ENCODE measurements around the gene HSFX3.
"Not testable (repeated sequence)": the region's sequence is repeated elsewhere in the genome, so short reads cannot be mapped to it uniquely, and the experiment has no call there.

Gene HSFX3

GRCh38 chrX:149541521-149542047 is 8.1 kb downstream of the HSFX3 start:
- no peak for DNase-seq

GRCh38 chrX:149540621-149541520 is 8.9 kb downstream of the HSFX3 start, which contains the start of gene EOLA1:
EOLA1 (plus strand) TSS chrX:149541012; CDS start chrX:149545631, 4,619 bp downstream.
- DNase-seq, result peak; percentile 87

GRCh38 chrX:149540131-149540620 is 9.5 kb downstream of the HSFX3 start:
- peak; percentile 88 for DNase-seq

DNA sequence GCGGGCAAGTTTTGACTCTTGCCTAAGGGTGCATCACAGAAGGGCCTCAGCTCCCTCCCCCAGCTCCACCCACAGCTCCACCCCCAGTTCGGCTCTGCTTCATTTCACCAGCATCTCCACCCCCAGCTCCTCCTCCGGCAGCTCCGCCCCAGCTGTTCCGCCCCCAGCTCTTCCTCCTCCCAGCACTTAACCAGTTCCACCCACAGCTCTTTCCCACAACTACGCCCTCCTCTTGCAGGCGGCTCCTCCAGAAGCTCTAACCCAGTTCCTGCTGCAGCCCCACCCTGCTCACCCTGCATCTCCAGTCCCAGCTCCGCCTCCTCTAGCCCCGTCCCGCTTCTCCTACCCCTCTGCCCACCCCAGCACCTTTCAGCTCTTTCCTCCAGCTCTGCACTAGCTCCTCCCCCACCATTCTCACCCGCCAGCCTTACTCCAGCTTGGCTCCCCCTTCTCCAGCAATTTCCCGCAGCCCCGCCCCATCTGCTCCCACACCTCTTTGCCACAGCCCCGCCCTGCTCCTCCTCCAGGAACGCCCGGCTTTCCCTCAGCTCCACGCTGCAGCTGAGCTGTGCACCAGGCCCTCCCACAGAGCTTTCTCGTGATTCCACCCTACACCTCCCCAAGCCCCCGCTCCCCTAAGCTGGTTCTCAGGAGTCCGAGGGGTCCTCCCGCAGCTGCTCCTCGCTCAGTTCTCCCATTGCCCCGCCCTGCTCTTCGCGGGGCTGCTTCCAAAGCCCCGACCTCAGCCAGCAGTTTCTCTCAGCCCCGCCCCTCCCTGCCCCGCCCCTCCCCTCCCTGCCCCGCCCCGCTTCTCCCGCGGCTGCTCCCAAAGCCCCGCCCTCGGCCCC is 10.2 kb downstream of the HSFX3 start:
- peak; percentile 78 for DNase-seq

DNA sequence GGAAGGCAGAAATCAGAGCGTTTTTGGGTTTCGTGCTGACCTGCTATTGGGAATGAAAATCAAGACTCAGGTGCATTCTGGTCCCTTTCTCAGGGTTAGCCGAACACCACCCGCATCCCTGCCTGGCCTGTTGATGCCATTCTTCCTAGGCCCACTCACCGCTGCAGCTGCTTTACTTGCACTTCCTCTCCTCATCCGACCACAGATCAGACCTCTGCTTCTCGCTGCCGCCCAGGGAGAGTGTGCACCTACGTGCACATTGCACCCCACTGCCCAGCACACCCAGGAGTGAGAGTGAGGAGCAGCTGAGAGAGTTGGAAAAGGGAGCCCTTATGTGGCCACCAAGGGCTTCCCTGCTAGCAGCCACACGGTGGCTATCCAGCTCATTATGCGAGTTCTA is 12.2 kb downstream of the HSFX3 start:
- DNase-seq, result not testable (repeated sequence)

GRCh38 chrX:149534926-149535602 is 14.7 kb downstream of the HSFX3 start:
- DNase-seq, result not testable (repeated sequence)

DNA sequence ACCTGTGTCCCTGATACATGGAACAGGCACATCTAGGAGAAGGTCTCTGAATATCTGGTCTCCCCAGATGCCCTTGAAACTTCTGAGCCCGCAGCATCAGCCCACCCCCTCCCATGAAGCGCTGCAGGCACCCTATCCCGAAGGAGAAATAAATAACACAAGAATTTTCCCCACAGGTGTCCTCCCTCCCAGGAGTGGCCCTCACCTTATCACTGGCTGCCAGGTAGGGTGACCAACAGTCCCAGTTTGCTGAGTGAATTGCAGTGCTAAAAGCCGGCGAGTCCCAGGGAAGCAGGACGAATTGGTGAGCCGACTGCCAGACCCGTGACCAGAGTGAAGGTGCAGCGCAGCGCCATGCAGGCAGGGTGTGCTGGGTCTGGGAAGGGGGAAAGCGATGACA is 15.7 kb downstream of the HSFX3 start:
- not testable (repeated sequence) for DNase-seq

- not testable (repeated sequence) for DNase-seq
Observed at GRCh38 chrX:149532868-149533267, 16.9 kb downstream of the HSFX3 start.

DNA sequence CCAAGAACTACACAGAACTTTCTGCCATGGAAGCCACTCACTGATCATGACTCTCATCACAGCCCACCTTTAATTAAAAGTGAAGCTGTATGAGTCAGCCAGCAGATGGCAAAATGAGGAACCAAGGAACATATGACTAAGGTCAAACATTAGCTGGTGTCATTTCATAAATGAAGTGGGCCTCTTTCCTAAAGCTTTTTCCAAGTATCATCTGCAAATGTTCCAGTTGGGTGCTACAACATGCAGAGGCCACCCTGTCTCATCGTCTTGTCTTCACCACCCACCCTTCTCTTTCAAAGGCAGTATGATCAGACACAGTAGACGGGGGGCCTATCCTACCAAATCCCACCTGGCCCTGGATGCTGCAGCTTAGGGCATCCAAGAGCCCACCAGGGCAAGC is 18.1 kb downstream of the HSFX3 start:
- no peak for DNase-seq

DNA sequence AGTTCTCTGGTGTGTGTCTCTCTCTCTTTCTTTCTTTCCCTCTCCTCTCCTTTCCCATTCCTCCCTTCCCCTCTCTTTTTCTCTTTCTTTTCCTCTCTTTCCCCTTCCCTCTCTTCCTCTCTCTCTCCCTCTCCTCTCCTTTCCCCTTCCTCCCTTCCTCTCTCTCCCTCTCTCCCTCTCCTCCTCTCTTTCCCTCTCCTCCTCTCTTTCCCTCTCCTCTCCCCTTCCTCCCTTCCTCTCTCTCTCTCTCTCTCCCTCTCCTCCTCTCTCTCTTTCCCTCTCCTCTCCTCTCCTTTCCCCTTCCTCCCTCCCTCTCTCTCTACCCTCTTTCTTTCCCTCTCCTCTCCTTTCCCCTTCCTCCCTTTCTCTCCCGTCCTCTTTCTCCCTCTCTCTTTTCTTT is 21.3 kb downstream of the HSFX3 start:
- DNase-seq, result no peak

- DNase-seq, result no peak
Observed at GRCh38 chrX:149527705-149528104, 22.0 kb downstream of the HSFX3 start.

- DNase-seq, result not testable (repeated sequence)
Observed at GRCh38 chrX:149526318-149527033, 23.2 kb downstream of the HSFX3 start.

GRCh38 chrX:149525903-149526302 is 23.8 kb downstream of the HSFX3 start:
- DNase-seq, result not testable (repeated sequence)

GRCh38 chrX:149525389-149525788 is 24.3 kb downstream of the HSFX3 start:
- not testable (repeated sequence) for DNase-seq

DNA sequence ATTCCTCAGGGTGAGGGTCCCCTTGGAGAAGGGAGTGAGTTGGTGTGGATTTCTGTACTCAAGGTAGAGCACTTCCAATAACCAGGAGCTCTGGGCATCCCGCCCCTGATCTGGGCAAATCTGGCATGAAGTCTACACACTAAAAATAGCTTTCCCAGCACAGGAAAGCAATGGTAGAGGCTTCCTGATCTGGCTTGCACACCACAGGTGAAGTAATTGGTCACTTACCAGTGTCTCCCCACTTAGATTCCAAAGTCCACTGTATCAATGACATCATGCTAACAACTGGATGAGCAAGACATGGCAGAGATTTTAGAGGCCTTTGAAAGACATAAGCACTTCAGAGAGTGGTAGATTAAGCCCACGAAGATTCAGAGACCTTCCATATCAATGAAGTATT is 26.8 kb downstream of the HSFX3 start:
- DNase-seq, result no peak

DNA sequence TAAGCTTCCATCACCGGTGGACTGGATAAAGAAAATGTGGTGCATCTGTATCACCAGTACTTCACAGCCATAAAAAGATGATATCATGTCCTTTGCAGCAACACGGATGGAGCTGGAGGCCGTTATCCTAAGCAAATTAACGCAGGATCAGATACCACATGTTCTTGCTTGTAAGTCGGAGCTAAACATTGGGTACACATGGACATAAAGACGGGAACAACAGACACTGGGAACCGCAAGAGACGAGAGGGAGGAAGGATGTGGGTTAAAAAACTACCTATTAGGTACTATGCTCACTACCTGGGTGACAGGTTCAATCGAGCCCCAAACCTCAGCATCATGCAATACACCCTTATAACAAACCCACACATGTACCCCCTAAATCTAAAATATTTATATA is 28.3 kb downstream of the HSFX3 start:
- DNase-seq, result no peak

GRCh38 chrX:149520636-149521277 is 29.0 kb downstream of the HSFX3 start:
- DNase-seq, result not testable (repeated sequence)

- no peak for DNase-seq
Observed at GRCh38 chrX:149518236-149518635, 31.5 kb downstream of the HSFX3 start.

DNA sequence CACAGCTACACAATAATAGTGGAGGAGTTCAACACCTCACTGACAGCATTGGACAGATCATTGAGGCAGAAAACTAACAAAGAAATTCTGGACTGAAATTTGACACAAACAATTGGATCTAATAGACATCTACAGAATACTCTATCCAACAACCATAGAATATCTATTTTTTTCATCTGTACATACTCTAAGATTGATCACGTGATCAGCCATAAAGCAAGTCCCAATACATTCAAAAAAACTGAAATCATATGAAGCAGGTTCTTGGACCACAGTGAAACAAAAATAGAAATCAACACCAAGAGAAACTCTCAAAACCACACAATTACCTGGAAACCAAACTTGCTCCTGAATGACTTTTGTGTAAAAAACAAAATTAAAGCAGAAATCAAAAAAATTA is 32.4 kb downstream of the HSFX3 start:
- DNase-seq, result no peak

- no peak for DNase-seq
Observed at GRCh38 chrX:149516604-149517003, 33.1 kb downstream of the HSFX3 start.

DNA sequence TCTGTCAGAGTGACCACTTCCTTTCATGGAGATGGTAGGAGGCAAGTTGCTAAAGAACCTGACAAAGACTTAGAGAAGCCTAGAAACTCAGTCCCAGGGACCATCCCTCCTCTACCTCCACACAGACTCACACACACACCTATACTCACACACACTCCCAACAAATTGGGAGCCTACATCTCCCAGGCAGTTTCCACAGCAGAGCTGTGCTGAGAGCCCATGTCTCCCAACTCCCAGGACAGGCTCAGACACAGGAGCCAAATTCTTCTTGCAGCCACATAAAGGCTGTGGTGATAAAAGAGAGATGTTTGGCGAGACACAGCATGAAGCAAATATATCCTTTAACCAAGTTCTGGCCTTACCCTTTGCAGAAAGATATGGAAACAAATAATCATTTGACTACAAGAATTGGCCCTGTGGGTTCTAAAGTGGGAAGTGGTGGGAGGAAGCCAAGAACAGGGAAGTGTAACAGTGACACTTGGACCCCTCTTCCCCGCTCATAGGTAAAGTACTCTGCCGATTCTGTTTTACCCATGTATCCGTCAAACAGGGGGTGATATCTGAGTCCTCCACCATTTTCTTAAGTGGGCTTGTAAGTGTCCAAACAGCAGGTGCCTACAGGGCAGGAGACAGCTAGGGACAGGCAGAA is 33.6 kb downstream of the HSFX3 start:
- DNase-seq, result no peak
